ENCODE measurements around the gene PTPRG.
A peak's percentile ranks its signal among the peaks of the same experiment; 100 is the strongest.

PTPRG gene

DNA sequence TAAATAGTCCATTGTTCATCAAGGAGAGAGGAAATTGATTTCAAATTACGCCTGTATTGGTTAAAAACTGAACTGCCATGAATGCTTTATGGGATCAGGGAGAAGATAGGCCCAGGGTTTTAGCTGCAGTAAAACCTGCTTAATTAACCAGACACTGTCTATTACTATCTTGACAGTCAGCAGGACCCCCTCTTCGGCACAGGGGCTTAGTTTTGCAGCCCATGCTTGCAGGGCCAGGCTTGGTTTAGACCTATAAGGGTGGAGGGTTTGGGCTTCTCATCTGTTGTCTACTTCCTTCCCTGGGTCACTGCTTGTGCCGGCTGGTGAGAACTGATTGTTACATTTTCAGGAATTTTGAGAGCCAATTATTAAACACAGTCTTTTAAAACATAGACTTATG is 41.1 kb downstream of the PTPRG start:
- H3K27me3 Mint-ChIP-seq (ENCODE audit: low read depth, poor library complexity) = peaks cover 2% of the 10 kb centered on the region
- no peak overlapping the region for H3K4me3 Mint-ChIP-seq
- H3K4me1 Mint-ChIP-seq = peaks cover 22% of the 10 kb centered on the region
- H3K9me3 Mint-ChIP-seq = peaks cover 32% of the 10 kb centered on the region
- no peak for DNase-seq
- peaks cover 74% of the 10 kb centered on the region for H3K36me3 Mint-ChIP-seq (ENCODE audit: low read depth)
- H3K27ac Mint-ChIP-seq = peak overlapping the region; percentile 63
- TF ChIP-seq, protein P1, sequence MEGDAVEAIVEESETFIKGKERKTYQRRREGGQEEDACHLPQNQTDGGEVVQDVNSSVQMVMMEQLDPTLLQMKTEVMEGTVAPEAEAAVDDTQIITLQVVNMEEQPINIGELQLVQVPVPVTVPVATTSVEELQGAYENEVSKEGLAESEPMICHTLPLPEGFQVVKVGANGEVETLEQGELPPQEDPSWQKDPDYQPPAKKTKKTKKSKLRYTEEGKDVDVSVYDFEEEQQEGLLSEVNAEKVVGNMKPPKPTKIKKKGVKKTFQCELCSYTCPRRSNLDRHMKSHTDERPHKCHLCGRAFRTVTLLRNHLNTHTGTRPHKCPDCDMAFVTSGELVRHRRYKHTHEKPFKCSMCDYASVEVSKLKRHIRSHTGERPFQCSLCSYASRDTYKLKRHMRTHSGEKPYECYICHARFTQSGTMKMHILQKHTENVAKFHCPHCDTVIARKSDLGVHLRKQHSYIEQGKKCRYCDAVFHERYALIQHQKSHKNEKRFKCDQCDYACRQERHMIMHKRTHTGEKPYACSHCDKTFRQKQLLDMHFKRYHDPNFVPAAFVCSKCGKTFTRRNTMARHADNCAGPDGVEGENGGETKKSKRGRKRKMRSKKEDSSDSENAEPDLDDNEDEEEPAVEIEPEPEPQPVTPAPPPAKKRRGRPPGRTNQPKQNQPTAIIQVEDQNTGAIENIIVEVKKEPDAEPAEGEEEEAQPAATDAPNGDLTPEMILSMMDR (IDR thresholded peaks at IDR 0.05) = no peak

DNA sequence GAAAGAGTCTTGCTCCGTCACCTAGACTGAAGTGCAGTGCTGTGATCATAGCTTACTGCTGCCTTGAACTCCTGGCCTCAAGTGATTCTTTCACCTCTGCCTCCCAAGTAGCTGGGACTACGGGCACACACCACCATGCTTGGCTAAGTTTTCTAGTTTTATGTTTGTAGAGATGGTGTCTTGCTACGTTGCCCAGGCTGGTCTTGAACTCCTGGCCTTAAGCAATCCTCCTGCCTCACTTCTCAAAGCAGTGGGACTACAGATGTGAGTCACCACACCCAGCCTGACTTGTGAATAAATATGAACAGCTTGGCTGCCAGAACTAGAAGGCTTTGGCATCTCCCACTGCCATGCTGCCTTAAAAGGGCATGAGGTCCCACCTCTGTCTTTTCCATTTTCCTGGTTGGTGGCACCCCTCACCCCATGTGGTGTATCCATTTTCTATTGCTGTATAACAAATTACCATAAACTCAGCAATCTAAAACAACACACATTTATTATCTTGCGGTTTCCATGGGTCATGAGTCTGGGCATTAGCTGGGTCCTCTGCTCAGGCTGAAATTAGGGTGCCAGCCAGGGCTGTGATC is 44.3 kb downstream of the PTPRG start:
- peaks cover 28% of the 10 kb centered on the region for H3K9me3 Mint-ChIP-seq
- DNase-seq = no peak
- H3K4me1 Mint-ChIP-seq = peaks cover 10% of the 10 kb centered on the region
- H3K36me3 Mint-ChIP-seq (ENCODE audit: low read depth) = peaks cover 74% of the 10 kb centered on the region
- TF ChIP-seq, protein P1 (IDR thresholded peaks at IDR 0.05) = no peak
- peaks cover 3% of the 10 kb centered on the region for H3K27me3 Mint-ChIP-seq (ENCODE audit: low read depth, poor library complexity)
- no peak overlapping the region for H3K27ac Mint-ChIP-seq
- H3K4me3 Mint-ChIP-seq = no peak overlapping the region

DNA sequence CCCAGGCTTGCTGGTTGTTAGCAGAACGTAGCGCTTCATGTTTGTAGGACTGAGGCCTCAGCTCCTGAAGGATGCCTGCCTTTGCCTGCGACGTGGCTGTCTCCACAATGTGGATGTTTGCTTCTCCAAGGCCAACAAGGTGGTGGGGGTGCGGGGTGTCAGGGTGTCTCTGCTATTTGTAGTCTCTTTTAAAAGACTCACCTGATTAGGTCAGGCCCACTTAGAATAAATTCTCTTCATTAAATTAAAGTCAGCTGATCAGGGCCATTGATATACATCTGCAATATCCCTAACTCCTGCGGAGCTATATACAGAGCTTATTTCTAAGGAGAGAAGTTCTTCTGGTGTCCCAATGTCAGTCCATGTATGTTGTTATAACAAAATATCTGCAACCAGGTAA is 44.8 kb downstream of the PTPRG start:
- Mint-ChIP-seq H3K36me3 (ENCODE audit: low read depth) (peaks cover 72% of the 10 kb centered on the region), H3K4me1 (peaks cover 6% of the 10 kb centered on the region), H3K9me3 (peaks cover 28% of the 10 kb centered on the region), H3K4me3 (no peak overlapping the region), H3K27ac (no peak overlapping the region), H3K27me3 (ENCODE audit: low read depth, poor library complexity) (peaks cover 5% of the 10 kb centered on the region)
- TF ChIP-seq, protein P1 (IDR thresholded peaks at IDR 0.05) = no peak
- no peak for DNase-seq

- peaks cover 3% of the 10 kb centered on the region for H3K27me3 Mint-ChIP-seq (ENCODE audit: low read depth, poor library complexity)
- DNase-seq = no peak
- peaks cover 56% of the 10 kb centered on the region for H3K36me3 Mint-ChIP-seq (ENCODE audit: low read depth)
- peaks cover 9% of the 10 kb centered on the region for H3K4me1 Mint-ChIP-seq
- peaks cover 16% of the 10 kb centered on the region for H3K9me3 Mint-ChIP-seq
- TF ChIP-seq, protein P1 (IDR thresholded peaks at IDR 0.05) = no peak
- no peak overlapping the region for H3K4me3 Mint-ChIP-seq
- H3K27ac Mint-ChIP-seq = no peak overlapping the region
Observed at GRCh38 chr3:61608072-61608471, 46.7 kb downstream of the PTPRG start.

DNA sequence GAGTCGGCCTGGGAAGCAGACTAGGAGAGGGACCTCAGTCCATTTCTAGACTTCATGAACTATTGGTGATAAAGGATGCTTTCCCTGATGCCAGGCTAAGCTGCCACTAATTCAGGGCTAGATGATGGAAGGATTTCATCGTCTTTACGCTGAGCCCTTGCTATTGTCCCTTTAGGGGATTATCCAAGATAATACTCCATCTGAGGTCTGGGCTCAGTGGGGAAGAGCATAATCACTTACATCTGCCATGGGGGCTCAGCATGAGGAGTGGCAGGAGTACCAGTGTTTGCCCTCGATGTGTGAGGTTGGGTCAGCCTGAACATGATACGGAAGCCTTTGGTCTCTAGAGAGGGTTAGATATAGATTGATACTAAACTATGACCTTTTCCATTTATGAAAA is 47.3 kb downstream of the PTPRG start:
- H3K4me1 Mint-ChIP-seq = peaks cover 15% of the 10 kb centered on the region
- no peak overlapping the region for H3K27ac Mint-ChIP-seq
- no peak for DNase-seq
- peaks cover 49% of the 10 kb centered on the region for H3K36me3 Mint-ChIP-seq (ENCODE audit: low read depth)
- H3K9me3 Mint-ChIP-seq = peaks cover 9% of the 10 kb centered on the region
- H3K4me3 Mint-ChIP-seq = no peak overlapping the region
- H3K27me3 Mint-ChIP-seq (ENCODE audit: low read depth, poor library complexity) = peaks cover 3% of the 10 kb centered on the region
- TF ChIP-seq, protein P1 (IDR thresholded peaks at IDR 0.05) = no peak

- Mint-ChIP-seq H3K36me3 (ENCODE audit: low read depth) (peaks cover 46% of the 10 kb centered on the region), H3K4me3 (no peak overlapping the region), H3K4me1 (peaks cover 19% of the 10 kb centered on the region), H3K27ac (no peak overlapping the region), H3K9me3 (no peaks in the 10 kb centered on the region), H3K27me3 (ENCODE audit: low read depth, poor library complexity) (peaks cover 3% of the 10 kb centered on the region)
- no peak for DNase-seq
- TF ChIP-seq, protein P1 (IDR thresholded peaks at IDR 0.05) = no peak
Observed at GRCh38 chr3:61610316-61610715, 48.9 kb downstream of the PTPRG start.

Data from nephron progenitor cell (in vitro differentiated cells).